ENCODE results near the gene SLC9A3. TPM values are rescaled to one million over a fixed set of nuclear protein-coding genes. Genes with fewer than 3 reads are reported as not detected.

SLC9A3 gene
- total RNA-seq, 1 experiment from 2014 or later = 0.85 TPM

DNA sequence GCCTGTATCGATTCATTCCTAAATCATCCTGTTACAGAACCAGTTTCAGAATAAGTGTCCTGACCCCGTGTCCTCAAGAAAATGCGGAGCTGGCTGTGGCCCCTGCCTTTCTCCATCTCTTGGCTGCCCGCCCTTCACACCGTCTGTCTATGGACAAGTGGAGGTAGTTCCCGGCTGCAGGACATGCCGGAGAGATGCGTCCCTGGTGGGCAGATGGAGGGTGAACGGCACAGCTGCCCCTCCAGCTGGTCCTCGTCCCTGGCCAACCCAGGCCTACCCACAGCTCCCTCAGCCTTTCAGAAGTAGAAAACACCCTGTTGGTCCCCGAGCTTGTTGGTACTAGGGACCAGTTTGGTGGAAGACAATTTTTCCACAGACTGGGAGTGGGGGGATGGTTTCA is 96.0 kb downstream of the SLC9A3 start:
- DNase-seq = no peak
- Mint-ChIP-seq H3K4me1 (peaks cover 3 to 7% of the 10 kb centered on the region in 2 experiments; a peak in 3 of 4 replicates), H3K4me3 (no peak overlapping the region), H3K36me3 (ENCODE audit: insufficient read depth in 1 of 3, low read depth in 3 of 3) (peaks cover 0 to 4% (median 0%) of the 10 kb centered on the region in 3 experiments; a peak in 3 of 7 replicates), H3K9me3 (peaks cover 6 to 8% of the 10 kb centered on the region in 2 experiments; a peak in 2 of 5 replicates), H3K27ac (no peak overlapping the region), H3K27me3 (ENCODE audit: low read depth) (peaks cover 8% of the 10 kb centered on the region)
- no peak overlapping the region for H3K4ac ChIP-seq (ENCODE audit: low read depth, low read length)
- H3K56ac ChIP-seq (ENCODE audit: insufficient read length, low read depth, low read length) = no peak overlapping the region
- WGBS (ENCODE audit: extremely low coverage, insufficient read length, low lambda C conversion rate) = no CpG with 5 or more reads among the region's 11 CpGs
- no peaks in the 10 kb centered on the region for H3K4me1 ChIP-seq (ENCODE audit: insufficient read depth, low read length)
- H2BK12ac ChIP-seq (ENCODE audit: insufficient read length, low read depth, low read length) = no peak overlapping the region
- no peaks in the 10 kb centered on the region for H4K20me1 ChIP-seq (ENCODE audit: control insufficient read depth, insufficient read depth, insufficient read length)
- H3K79me2 ChIP-seq (ENCODE audit: insufficient read depth, low read length) = no peaks in the 10 kb centered on the region
- H2BK15ac ChIP-seq (ENCODE audit: low read depth, low read length) = no peak overlapping the region
- H3K4me2 ChIP-seq (ENCODE audit: insufficient read depth, insufficient read length, low read length) = no peak overlapping the region
- no peak overlapping the region for H2BK5ac ChIP-seq (ENCODE audit: insufficient read length, low read length)
- no peaks in the 10 kb centered on the region for H3K79me1 ChIP-seq (ENCODE audit: insufficient read depth, low read depth, low read length, poor library complexity, severe bottlenecking)
- H3K27me3 ChIP-seq (ENCODE audit: insufficient read depth, low read length) = no peaks in the 10 kb centered on the region
- no peaks in the 10 kb centered on the region for H3K9me3 ChIP-seq (ENCODE audit: control insufficient read depth, low read depth, low read length)
- H4K8ac ChIP-seq (replicated peaks; ENCODE audit: insufficient read length, low read depth, low read length) = no peak overlapping the region
- H3K23ac ChIP-seq (ENCODE audit: insufficient read length, low read depth, low read length) = no peak overlapping the region
- H4K5ac ChIP-seq (ENCODE audit: insufficient read length, low read depth, low read length) = no peak overlapping the region
- H2BK20ac ChIP-seq (ENCODE audit: low read depth, low read length, poor library complexity, severe bottlenecking) = no peak overlapping the region
- H3T11ph ChIP-seq (ENCODE audit: low read length) = no peak overlapping the region
- no peak overlapping the region for H2BK120ac ChIP-seq (ENCODE audit: low read depth, low read length, poor library complexity, severe bottlenecking)
- H3K9ac ChIP-seq (ENCODE audit: extremely low read depth, insufficient read length, low read length) = no peak overlapping the region
- H3K23me2 ChIP-seq (ENCODE audit: insufficient read length, low read depth, low read length, poor library complexity, severe bottlenecking) = no peaks in the 10 kb centered on the region
- H2AFZ ChIP-seq (ENCODE audit: low read length) = no peak overlapping the region
- H3K27ac ChIP-seq (ENCODE audit: insufficient read length, low read depth, low read length) = no peak overlapping the region
- H3K18ac ChIP-seq (ENCODE audit: insufficient read length, low read depth, low read length) = no peak overlapping the region
- H2AK5ac ChIP-seq (ENCODE audit: insufficient read length, low read length) = no peak overlapping the region
- no peak overlapping the region for H4K91ac ChIP-seq (ENCODE audit: insufficient read length, low read depth, low read length)
- TF ChIP-seq, protein P1, sequence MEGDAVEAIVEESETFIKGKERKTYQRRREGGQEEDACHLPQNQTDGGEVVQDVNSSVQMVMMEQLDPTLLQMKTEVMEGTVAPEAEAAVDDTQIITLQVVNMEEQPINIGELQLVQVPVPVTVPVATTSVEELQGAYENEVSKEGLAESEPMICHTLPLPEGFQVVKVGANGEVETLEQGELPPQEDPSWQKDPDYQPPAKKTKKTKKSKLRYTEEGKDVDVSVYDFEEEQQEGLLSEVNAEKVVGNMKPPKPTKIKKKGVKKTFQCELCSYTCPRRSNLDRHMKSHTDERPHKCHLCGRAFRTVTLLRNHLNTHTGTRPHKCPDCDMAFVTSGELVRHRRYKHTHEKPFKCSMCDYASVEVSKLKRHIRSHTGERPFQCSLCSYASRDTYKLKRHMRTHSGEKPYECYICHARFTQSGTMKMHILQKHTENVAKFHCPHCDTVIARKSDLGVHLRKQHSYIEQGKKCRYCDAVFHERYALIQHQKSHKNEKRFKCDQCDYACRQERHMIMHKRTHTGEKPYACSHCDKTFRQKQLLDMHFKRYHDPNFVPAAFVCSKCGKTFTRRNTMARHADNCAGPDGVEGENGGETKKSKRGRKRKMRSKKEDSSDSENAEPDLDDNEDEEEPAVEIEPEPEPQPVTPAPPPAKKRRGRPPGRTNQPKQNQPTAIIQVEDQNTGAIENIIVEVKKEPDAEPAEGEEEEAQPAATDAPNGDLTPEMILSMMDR (conservative IDR thresholded peaks at IDR 0.05) = no peak
- no peak overlapping the region for H3K14ac ChIP-seq (ENCODE audit: insufficient read depth, low read length)

All from H9 (cell line).